Motor neuron (in vitro differentiated cells): Measurements from ENCODE around the gene RPL18A. TPM values are rescaled to one million over a fixed set of nuclear protein-coding genes. Genes with fewer than 3 reads are reported as not detected.
A peak's percentile ranks its signal among the peaks of the same experiment; 100 is the strongest.

Source experiments
- ATAC-seq, 8 experiments: fragments of 200-7000 bp; cut with Tn5 transposase; replicated peaks in 6 of 8; 2 replicates each; pipeline ENCODE4 v1.8.0; 2021; ENCODE audit warnings: mild to moderate bottlenecking in 8 of 8, moderate library complexity in 8 of 8
- H3K27ac ChIP-seq, 2 donors: fragments of 250-450 bp; sonication (Bioruptor Pico); 2 replicates each; pipeline ENCODE4 v1.9.0; 2021; ENCODE audit warnings: antibody characterized with exemption in 2 of 2, mild to moderate bottlenecking in 2 of 2, moderate library complexity in 1 of 2
- H3K4me1 ChIP-seq, 2 donors: fragments of 250-450 bp; sonication (Bioruptor Pico); replicated peaks in 1 of 2; 2 replicates each; pipeline ENCODE4 v1.6.1; 2021; ENCODE audit warnings: antibody characterized with exemption in 2 of 2, mild to moderate bottlenecking in 2 of 2, moderate library complexity in 1 of 2
- H3K4me3 ChIP-seq, 5 donors: fragments of 250-450 bp; sonication (Bioruptor Pico); 2 replicates each; pipeline ENCODE4 v1.9.0; 2021; ENCODE audit warnings: antibody characterized with exemption in 5 of 5, mild to moderate bottlenecking in 5 of 5, moderate library complexity in 4 of 5
- WGBS, 10 experiments: fragments of 450-650 bp; shearing (Covaris generic); methylation state at CpG; one replicate each; pipeline ENCODE4 v1.0.0; 2022; 5-methylcytosine and 5-hydroxymethylcytosine counted together
- in situ Hi-C, 9 experiments: fragments of 400-800 bp; cut with MboI; loops; one replicate each; pipeline ENCODE4 v1.15.0; 2021; ENCODE audit warnings: low sequenced_read_pairs in 9 of 9, low pct_unique_long_range_greater_than_20kb in 2 of 9; ENCODE audit not compliant: unreplicated experiment in 9 of 9
- total RNA-seq, 8 experiments: library from RNA; unstranded; fragments of 300-600 nt; gene quantifications; 2 replicates each; pipeline versions ENCODE4 v1.2.3 to v1.2.4, GENCODE V29; 2022

Gene RPL18A
- total RNA-seq, 8 experiments from 2014 or later = 1,644 to 3,505 (median 2,481) TPM

GRCh38 chr19:17865364-17866311, 5.9 kb downstream of the RPL18A start:
- Histone ChIP-seq H3K4me3 (no peak overlapping the region), H3K27ac (no peak overlapping the region), H3K4me1 (peaks cover 8% of the 10 kb centered on the region in 2 donors)
- WGBS, 10 experiments = 20 to 89% (median 60%) methylated on average over 2 to 8 of the region's 13 CpGs; no CpG with 5 or more reads in 1 of the 10 experiments
- ATAC-seq = peak in 6 of 8 experiments; percentile 4 to 43 (median 18)
- in situ Hi-C loops = no loop called here

GRCh38 chr19:17866312-17866963, 6.7 kb downstream of the RPL18A start:
- peak in 4 of 8 experiments; percentile 1 to 4 (median 2) for ATAC-seq
- H3K27ac ChIP-seq = no peak overlapping the region
- WGBS, 10 experiments = 100% methylated on average over 1 of the region's 8 CpGs; no CpG with 5 or more reads in 9 of the 10 experiments
- H3K4me3 ChIP-seq = no peak overlapping the region
- H3K4me1 ChIP-seq = peaks cover 2 to 3% of the 10 kb centered on the region in 2 donors
- in situ Hi-C loops = no loop called here

- peaks cover 3 to 8% of the 10 kb centered on the region in 2 donors for H3K4me1 ChIP-seq
- ATAC-seq = peak in 1 of 8 experiments; percentile 2
- in situ Hi-C loops = no loop called here
- no peak overlapping the region for H3K27ac ChIP-seq
- no peak overlapping the region for H3K4me3 ChIP-seq
- WGBS, 10 experiments = 92 to 100% (median 93%) methylated on average over 1 to 3 of the region's 11 CpGs; no CpG with 5 or more reads in 7 of the 10 experiments
These were observed 7.3 kb downstream of the RPL18A start for GRCh38 chr19:17866964-17867486.

GRCh38 chr19:17868669-17869068, 9.0 kb downstream of the RPL18A start:
- in situ Hi-C loops = no loop called here
- H3K4me3 ChIP-seq = no peak overlapping the region
- ATAC-seq = peak in 1 of 8 experiments; percentile 1
- H3K27ac ChIP-seq = no peak overlapping the region
- H3K4me1 ChIP-seq = peaks cover 3 to 8% of the 10 kb centered on the region in 2 donors
- no CpG with 5 or more reads among the region's 6 CpGs for WGBS, 10 experiments

- Histone ChIP-seq H3K27ac (no peak overlapping the region), H3K4me3 (no peak overlapping the region), H3K4me1 (peaks cover 3 to 12% of the 10 kb centered on the region in 2 donors)
- peak in 1 of 8 experiments; percentile 30 for ATAC-seq
- in situ Hi-C loops = no loop called here
- WGBS, 10 experiments = 0 to 100% (median 33%) methylated on average over 1 to 6 of the region's 11 CpGs; no CpG with 5 or more reads in 4 of the 10 experiments
These were observed 9.5 kb downstream of the RPL18A start for GRCh38 chr19:17869114-17869608.

GRCh38 chr19:17871032-17871877, 11.5 kb downstream of the RPL18A start:
- Histone ChIP-seq H3K4me3 (peak overlapping the region in 1 of 5 donors; percentile 7), H3K27ac (no peak overlapping the region), H3K4me1 (peaks cover 3 to 12% of the 10 kb centered on the region in 2 donors)
- in situ Hi-C loops = loop anchor here in 1 of 9 experiments (10.0 kb wide), 1 partner anchor 54 kb away; no protein-coding TSS in a partner anchor
- WGBS, 10 experiments = 20 to 92% (median 58%) methylated on average over 2 to 8 of the region's 10 CpGs; no CpG with 5 or more reads in 3 of the 10 experiments
- ATAC-seq = no peak

GRCh38 chr19:17871878-17872250, 12.2 kb downstream of the RPL18A start, which contains the start of gene SLC5A5:
TSS of gene SLC5A5 (plus strand) at chr19:17871945. CDS start at chr19:17872320, 375 bp downstream.
- 0 to 45% methylated on average over 2 to 4 of the region's 26 CpGs; no CpG with 5 or more reads in 8 of the 10 experiments for WGBS, 10 experiments
- peaks cover 3 to 12% of the 10 kb centered on the region in 2 donors for H3K4me1 ChIP-seq
- in situ Hi-C loops = loop anchor here in 1 of 9 experiments (10.0 kb wide), 1 partner anchor 53 kb away; no protein-coding TSS in a partner anchor
- ATAC-seq = peak in 7 of 8 experiments; percentile 4 to 66 (median 34)
- H3K27ac ChIP-seq = no peak within 1 kb of the TSS
- peak within 1 kb of the TSS in 2 of 5 donors; percentile 7 to 14 for H3K4me3 ChIP-seq

GRCh38 chr19:17872251-17873001, 12.7 kb downstream of the RPL18A start:
- in situ Hi-C loops = loop anchor here in 1 of 9 experiments (10.0 kb wide), 1 partner anchor 52 kb away; no protein-coding TSS in a partner anchor
- H3K27ac ChIP-seq = no peak overlapping the region
- ATAC-seq = peak in 2 of 8 experiments; percentile 1
- whole genome bisulfite sequencing, 10 experiments = 14 to 24% methylated on average over 5 to 6 of the region's 61 CpGs; no CpG with 5 or more reads in 8 of the 10 experiments
- peak overlapping the region in 1 of 5 donors; percentile 14 for H3K4me3 ChIP-seq
- H3K4me1 ChIP-seq = peaks cover 3 to 12% of the 10 kb centered on the region in 2 donors

GRCh38 chr19:17873786-17874757, 14.4 kb downstream of the RPL18A start:
- H3K4me1 ChIP-seq = peaks cover 3 to 12% of the 10 kb centered on the region in 2 donors
- H3K4me3 ChIP-seq = peak overlapping the region in 2 of 5 donors; percentile 9 to 14
- in situ Hi-C loops = loop anchor here in 1 of 9 experiments (10.0 kb wide), 1 partner anchor 51 kb away; no protein-coding TSS in a partner anchor
- peak; percentile 54 to 77 (median 68) for ATAC-seq
- WGBS, 10 experiments = 0 to 60% (median 7%) methylated on average over 1 to 10 of the region's 63 CpGs; no CpG with 5 or more reads in 3 of the 10 experiments
- H3K27ac ChIP-seq = no peak overlapping the region

GRCh38 chr19:17874758-17875135, 15.0 kb downstream of the RPL18A start:
- Histone ChIP-seq H3K4me3 (no peak overlapping the region), H3K4me1 (peaks cover 3 to 12% of the 10 kb centered on the region in 2 donors), H3K27ac (no peak overlapping the region)
- WGBS, 10 experiments = 60 to 100% (median 83%) methylated on average over 1 to 2 of the region's 9 CpGs; no CpG with 5 or more reads in 5 of the 10 experiments
- in situ Hi-C loops = loop anchor here in 1 of 9 experiments (10.0 kb wide), 1 partner anchor 50 kb away; no protein-coding TSS in a partner anchor
- ATAC-seq = no peak
